SK-N-SH (cell line): ENCODE data around the gene GSTO2.

Experiments used
- CHD2 ChIP-seq: fragments of 150-350 bp; IDR thresholded peaks from 2 replicates; pipeline ENCODE4 v1.6.1; 2018; ENCODE audit warnings: low read length; ENCODE audit not compliant: partially characterized antibody
- EZH2phosphoT487 ChIP-seq: fragments of 200-600 bp; sonication (generic); IDR thresholded peaks from 2 replicates; pipeline ENCODE4 v1.6.1; 2017; ENCODE audit warnings: low read depth, mixed run types, mild to moderate bottlenecking, antibody characterized with exemption, moderate library complexity, borderline replicate concordance
- FOSL2 ChIP-seq: IDR thresholded peaks from 2 replicates; pipeline ENCODE4 v1.4.0; 2012; ENCODE audit warnings: low read depth, mild to moderate bottlenecking, moderate library complexity, borderline replicate concordance
- JUND ChIP-seq: IDR thresholded peaks from 2 replicates; pipeline ENCODE4 v1.4.0; 2012
- MXI1 ChIP-seq: IDR thresholded peaks from 2 replicates; pipeline ENCODE4 v1.6.1; 2012; ENCODE audit warnings: mild to moderate bottlenecking, low read depth, low read length, improper control_type of control experiment
- POLR2AphosphoS5 ChIP-seq: IDR thresholded peaks from 2 replicates; pipeline ENCODE4 v1.6.1; 2012; ENCODE audit warnings: low read depth, low read length
- RXRA ChIP-seq: IDR thresholded peaks from 2 replicates; pipeline ENCODE4 v1.4.0; 2012; ENCODE audit warnings: low read depth, mild to moderate bottlenecking, borderline replicate concordance
- TAF1 ChIP-seq: IDR thresholded peaks from 2 replicates; pipeline ENCODE4 v1.6.1; 2012; ENCODE audit warnings: low read depth, mild to moderate bottlenecking, low read length, moderate library complexity, borderline replicate concordance
- YY1 ChIP-seq: IDR thresholded peaks from 2 replicates; pipeline ENCODE4 v1.4.0; 2012; ENCODE audit warnings: low read depth, mild to moderate bottlenecking
- TF ChIP-seq, protein P1 (sequence below): fragments of 150-350 bp; IDR thresholded peaks from 2 replicates; pipeline ENCODE4 v1.6.1; 2016; ENCODE audit warnings: mild to moderate bottlenecking, low read depth, low read length
- TF ChIP-seq, protein P2 (sequence below): fragments of 200-600 bp; sonication (generic); IDR thresholded peaks from 2 replicates; pipeline ENCODE4 v1.6.1; 2017; ENCODE audit warnings: antibody characterized with exemption, mild to moderate bottlenecking, moderate library complexity
- TF ChIP-seq, protein P3 (sequence below): IDR thresholded peaks from 2 replicates; pipeline ENCODE4 v1.4.0; 2012; ENCODE audit warnings: low read depth, borderline replicate concordance

DNA sequence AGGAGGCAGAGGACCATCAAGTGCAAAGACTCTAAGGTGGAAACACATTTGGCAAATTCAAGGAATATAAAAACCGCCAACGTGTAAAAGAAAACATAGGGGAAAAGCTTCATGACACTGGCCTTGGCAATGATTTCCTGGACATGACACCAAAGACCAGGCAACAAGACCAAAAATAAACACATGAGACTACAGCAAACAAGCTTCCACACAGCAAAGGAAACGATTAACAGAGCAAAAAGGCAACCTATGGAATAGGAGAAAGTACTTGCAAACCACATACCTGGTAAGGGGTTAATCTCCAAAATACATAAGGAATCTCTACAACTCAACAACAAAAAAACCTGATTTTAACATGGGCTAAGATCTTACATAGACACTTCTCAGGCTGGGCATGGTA lies 10.8 kb upstream of the GSTO2 start:
- TF ChIP-seq TAF1 (no peak), RXRA (no peak), MXI1 (no peak), CHD2 (no peak), EZH2phosphoT487 (no peak), YY1 (no peak), FOSL2 (no peak), JUND (no peak), POLR2AphosphoS5 (no peak)
- TF ChIP-seq, protein P1, sequence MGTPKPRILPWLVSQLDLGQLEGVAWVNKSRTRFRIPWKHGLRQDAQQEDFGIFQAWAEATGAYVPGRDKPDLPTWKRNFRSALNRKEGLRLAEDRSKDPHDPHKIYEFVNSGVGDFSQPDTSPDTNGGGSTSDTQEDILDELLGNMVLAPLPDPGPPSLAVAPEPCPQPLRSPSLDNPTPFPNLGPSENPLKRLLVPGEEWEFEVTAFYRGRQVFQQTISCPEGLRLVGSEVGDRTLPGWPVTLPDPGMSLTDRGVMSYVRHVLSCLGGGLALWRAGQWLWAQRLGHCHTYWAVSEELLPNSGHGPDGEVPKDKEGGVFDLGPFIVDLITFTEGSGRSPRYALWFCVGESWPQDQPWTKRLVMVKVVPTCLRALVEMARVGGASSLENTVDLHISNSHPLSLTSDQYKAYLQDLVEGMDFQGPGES = no peak
- TF ChIP-seq, protein P2, sequence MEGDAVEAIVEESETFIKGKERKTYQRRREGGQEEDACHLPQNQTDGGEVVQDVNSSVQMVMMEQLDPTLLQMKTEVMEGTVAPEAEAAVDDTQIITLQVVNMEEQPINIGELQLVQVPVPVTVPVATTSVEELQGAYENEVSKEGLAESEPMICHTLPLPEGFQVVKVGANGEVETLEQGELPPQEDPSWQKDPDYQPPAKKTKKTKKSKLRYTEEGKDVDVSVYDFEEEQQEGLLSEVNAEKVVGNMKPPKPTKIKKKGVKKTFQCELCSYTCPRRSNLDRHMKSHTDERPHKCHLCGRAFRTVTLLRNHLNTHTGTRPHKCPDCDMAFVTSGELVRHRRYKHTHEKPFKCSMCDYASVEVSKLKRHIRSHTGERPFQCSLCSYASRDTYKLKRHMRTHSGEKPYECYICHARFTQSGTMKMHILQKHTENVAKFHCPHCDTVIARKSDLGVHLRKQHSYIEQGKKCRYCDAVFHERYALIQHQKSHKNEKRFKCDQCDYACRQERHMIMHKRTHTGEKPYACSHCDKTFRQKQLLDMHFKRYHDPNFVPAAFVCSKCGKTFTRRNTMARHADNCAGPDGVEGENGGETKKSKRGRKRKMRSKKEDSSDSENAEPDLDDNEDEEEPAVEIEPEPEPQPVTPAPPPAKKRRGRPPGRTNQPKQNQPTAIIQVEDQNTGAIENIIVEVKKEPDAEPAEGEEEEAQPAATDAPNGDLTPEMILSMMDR = no peak
- TF ChIP-seq, protein P3, sequence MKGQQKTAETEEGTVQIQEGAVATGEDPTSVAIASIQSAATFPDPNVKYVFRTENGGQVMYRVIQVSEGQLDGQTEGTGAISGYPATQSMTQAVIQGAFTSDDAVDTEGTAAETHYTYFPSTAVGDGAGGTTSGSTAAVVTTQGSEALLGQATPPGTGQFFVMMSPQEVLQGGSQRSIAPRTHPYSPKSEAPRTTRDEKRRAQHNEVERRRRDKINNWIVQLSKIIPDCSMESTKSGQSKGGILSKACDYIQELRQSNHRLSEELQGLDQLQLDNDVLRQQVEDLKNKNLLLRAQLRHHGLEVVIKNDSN = no peak
